ENCODE measurements around the gene HNMT.

DNA sequence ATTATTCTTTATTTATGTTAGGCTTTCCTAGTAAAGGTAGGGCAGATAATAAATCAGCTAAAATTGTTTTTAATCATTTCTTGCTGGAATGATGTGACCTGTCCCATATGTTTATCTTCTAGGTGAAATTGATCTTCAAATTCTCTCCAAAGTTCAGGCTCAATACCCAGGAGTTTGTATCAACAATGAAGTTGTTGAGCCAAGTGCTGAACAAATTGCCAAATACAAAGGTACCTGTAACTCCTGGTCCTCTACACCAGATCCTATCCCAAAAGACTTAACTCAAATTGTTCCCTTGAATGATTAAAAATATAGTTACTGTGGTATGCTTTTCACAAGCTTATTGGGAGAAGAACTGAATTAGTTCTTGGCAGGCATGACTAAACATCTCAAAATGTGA is 36.5 kb downstream of the HNMT start:
- TF ChIP-seq ZFP3 (CRISPR knock-in tag; IDR thresholded peaks at IDR 0.05) (no peak), ZFP30 (CRISPR knock-in tag; IDR thresholded peaks at IDR 0.05) (no peak), RARB (CRISPR knock-in tag; IDR thresholded peaks at IDR 0.05) (no peak), ARNTL (CRISPR knock-in tag; IDR thresholded peaks at IDR 0.05; ENCODE audit: borderline replicate concordance, low read depth) (no peak)
- TF ChIP-seq, protein P1, sequence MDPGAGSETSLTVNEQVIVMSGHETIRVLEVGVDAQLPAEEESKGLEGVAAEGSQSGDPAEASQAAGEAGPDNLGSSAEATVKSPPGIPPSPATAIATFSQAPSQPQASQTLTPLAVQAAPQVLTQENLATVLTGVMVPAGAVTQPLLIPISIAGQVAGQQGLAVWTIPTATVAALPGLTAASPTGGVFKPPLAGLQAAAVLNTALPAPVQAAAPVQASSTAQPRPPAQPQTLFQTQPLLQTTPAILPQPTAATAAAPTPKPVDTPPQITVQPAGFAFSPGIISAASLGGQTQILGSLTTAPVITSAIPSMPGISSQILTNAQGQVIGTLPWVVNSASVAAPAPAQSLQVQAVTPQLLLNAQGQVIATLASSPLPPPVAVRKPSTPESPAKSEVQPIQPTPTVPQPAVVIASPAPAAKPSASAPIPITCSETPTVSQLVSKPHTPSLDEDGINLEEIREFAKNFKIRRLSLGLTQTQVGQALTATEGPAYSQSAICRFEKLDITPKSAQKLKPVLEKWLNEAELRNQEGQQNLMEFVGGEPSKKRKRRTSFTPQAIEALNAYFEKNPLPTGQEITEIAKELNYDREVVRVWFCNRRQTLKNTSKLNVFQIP (CRISPR knock-in tag; IDR thresholded peaks at IDR 0.05; ENCODE audit: borderline replicate concordance, low read depth): no peak
- TF ChIP-seq, protein P2, sequence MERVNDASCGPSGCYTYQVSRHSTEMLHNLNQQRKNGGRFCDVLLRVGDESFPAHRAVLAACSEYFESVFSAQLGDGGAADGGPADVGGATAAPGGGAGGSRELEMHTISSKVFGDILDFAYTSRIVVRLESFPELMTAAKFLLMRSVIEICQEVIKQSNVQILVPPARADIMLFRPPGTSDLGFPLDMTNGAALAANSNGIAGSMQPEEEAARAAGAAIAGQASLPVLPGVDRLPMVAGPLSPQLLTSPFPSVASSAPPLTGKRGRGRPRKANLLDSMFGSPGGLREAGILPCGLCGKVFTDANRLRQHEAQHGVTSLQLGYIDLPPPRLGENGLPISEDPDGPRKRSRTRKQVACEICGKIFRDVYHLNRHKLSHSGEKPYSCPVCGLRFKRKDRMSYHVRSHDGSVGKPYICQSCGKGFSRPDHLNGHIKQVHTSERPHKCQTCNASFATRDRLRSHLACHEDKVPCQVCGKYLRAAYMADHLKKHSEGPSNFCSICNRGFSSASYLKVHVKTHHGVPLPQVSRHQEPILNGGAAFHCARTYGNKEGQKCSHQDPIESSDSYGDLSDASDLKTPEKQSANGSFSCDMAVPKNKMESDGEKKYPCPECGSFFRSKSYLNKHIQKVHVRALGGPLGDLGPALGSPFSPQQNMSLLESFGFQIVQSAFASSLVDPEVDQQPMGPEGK (CRISPR knock-in tag; IDR thresholded peaks at IDR 0.05; ENCODE audit: borderline replicate concordance): no peak

Measured in SK-N-SH treated with all-trans-retinoic acid at 6 μM for 48 hours (cell line).